Gastroesophageal sphincter (tissue), 3 donors: Measurements from ENCODE around the gene BEGAIN.

Experiments
- CTCF ChIP-seq, 4 experiments: fragments of 200-600 bp in 2 of 4; fragments of 450-650 bp in 2 of 4; sonication (generic) in 1 of 4; IDR thresholded peaks; one replicate each; pipeline ENCODE4 v1.5.1; 2017 to 2019; ENCODE audit warnings: antibody characterized with exemption in 4 of 4, mild to moderate bottlenecking in 2 of 4, moderate library complexity in 2 of 4
- POLR2AphosphoS5 ChIP-seq: sonication (generic); formaldehyde crosslinking; IDR thresholded peaks from one replicate; pipeline ENCODE4 v1.6.1; 2017; ENCODE audit warnings: antibody characterized with exemption

- TF ChIP-seq POLR2AphosphoS5: no peak
- no peak for TF ChIP-seq CTCF (IDR thresholded peaks at IDR 0.05)
Measured at GRCh38 chr14:100546051-100546443, 41.2 kb downstream of the BEGAIN start.
